GM12878 (cell line): ENCODE measurements around the gene SCGB1A1. TPM values are rescaled to one million over a fixed set of nuclear protein-coding genes. Genes with fewer than 3 reads are reported as not detected.

Experiments used
- ATAC-seq: fragments of 200-7000 bp; cut with Tn5 transposase; 3 replicates; pipeline ENCODE4 v1.9.1; 2020; ENCODE audit warnings: mild to moderate bottlenecking, moderate library complexity
- BruUV-seq: library from RNA; stranded (reverse); fragments of 400-500 nt; replicated peaks from 2 replicates; lab custom pipeline; 2021; lab: Mats Ljungman, UMichigan
- CTCF ChIA-PET: fragments of 300-600 bp; sonication (Branson Sonifier 250); formaldehyde crosslinking; extraction: SDS; loops from one replicate; lab custom pipeline; 2021; ENCODE audit warnings: inconsistent platforms; lab: Yijun Ruan, JAX
- POLR2A ChIA-PET: fragments of 350-600 bp; formaldehyde crosslinking; extraction: SDS; loops from one replicate; lab custom pipeline; 2021; ENCODE audit warnings: inconsistent platforms; lab: Charles Lee
- RAD21 ChIA-PET: fragments of 300-600 bp; sonication (Branson Sonifier 250); formaldehyde crosslinking; loops from one replicate; lab custom pipeline; 2023; ENCODE audit warnings: antibody characterized with exemption; ENCODE audit not compliant: unreplicated experiment; lab: Charles Lee
- SMC1A ChIA-PET: fragments of 300-600 bp; sonication (Branson Sonifier 250); formaldehyde crosslinking; loops from one replicate; lab custom pipeline; 2023; ENCODE audit not compliant: unreplicated experiment, uncharacterized antibody; lab: Charles Lee
- DNase-seq: peaks from one replicate; pipeline ENCODE4 v3.0.0-alpha.2; 2011; ENCODE audit warnings: low read depth, low spot score
- FAIRE-seq: peaks from 3 replicates; lab custom pipeline; 2011; peaks lifted over from hg19 to GRCh38; lab: Jason Lieb, UNC
- H2AFZ ChIP-seq: 2 replicates; pipeline ENCODE4 v1.6.0; 2011; ENCODE audit warnings: low read depth, low read length, control low read depth; ENCODE audit not compliant: control insufficient read depth
- H3K27ac ChIP-seq: 2 replicates; pipeline ENCODE4 v1.5.1; 2011; ENCODE audit warnings: control low read depth; ENCODE audit not compliant: control insufficient read depth, insufficient read depth
- H3K27me3 ChIP-seq, 2 experiments: replicated peaks in 1 of 2; 2 replicates each; pipeline versions ENCODE4 v1.6.0 to v1.6.1; 2011; ENCODE audit warnings: low read length in 1 of 2; ENCODE audit not compliant: control insufficient read depth in 2 of 2, insufficient read depth in 2 of 2
- H3K36me3 ChIP-seq, 2 experiments: 2 replicates each; pipeline ENCODE4 v1.5.1; 2011; ENCODE audit warnings: low read length in 1 of 2; ENCODE audit not compliant: control insufficient read depth in 2 of 2, insufficient read depth in 2 of 2
- H3K4me1 ChIP-seq: 2 replicates; pipeline ENCODE4 v1.6.1; 2011; ENCODE audit warnings: mild to moderate bottlenecking, low read length, moderate library complexity, mixed read lengths; ENCODE audit not compliant: control insufficient read depth, insufficient read depth
- H3K4me2 ChIP-seq: 2 replicates; pipeline ENCODE4 v1.6.0; 2011; ENCODE audit warnings: control low read depth; ENCODE audit not compliant: control insufficient read depth, insufficient read depth
- H3K4me3 ChIP-seq: fragments of 200-600 bp; sonication (generic); 2 replicates; pipeline ENCODE4 v1.5.1; 2016
- H3K79me2 ChIP-seq: 2 replicates; pipeline ENCODE4 v1.6.0; 2011; ENCODE audit warnings: low read length; ENCODE audit not compliant: control insufficient read depth, insufficient read depth
- H3K9ac ChIP-seq: 2 replicates; pipeline ENCODE4 v1.8.0; 2011; ENCODE audit warnings: low read length, control low read depth, mixed read lengths; ENCODE audit not compliant: control insufficient read depth, insufficient read depth
- H3K9me3 ChIP-seq: replicated peaks from 3 replicates; pipeline ENCODE4 v1.5.1; 2011; ENCODE audit warnings: mild to moderate bottlenecking, low read length; ENCODE audit not compliant: control insufficient read depth, insufficient read depth
- H4K20me1 ChIP-seq: 2 replicates; pipeline ENCODE4 v1.6.0; 2011; ENCODE audit not compliant: control insufficient read depth, insufficient read depth
- CBX5 ChIP-seq: sonication (generic); IDR thresholded peaks from 2 replicates; pipeline ENCODE4 v1.6.1; 2016; ENCODE audit warnings: low read depth, moderate library complexity, mild to moderate bottlenecking, inconsistent platforms
- EGR1 ChIP-seq, 2 experiments: IDR thresholded peaks; 1 replicate in 1 of 2; 2 replicates in 1 of 2; pipeline ENCODE4 v1.6.1; 2011 to 2012; ENCODE audit warnings: low read depth in 2 of 2, low read length in 2 of 2, borderline replicate concordance in 1 of 2, mild to moderate bottlenecking in 1 of 2, moderate library complexity in 1 of 2
- GATAD2B ChIP-seq: fragments of 450-650 bp; conservative IDR thresholded peaks from 2 replicates; pipeline ENCODE4 v1.6.1; 2017; ENCODE audit warnings: low read depth, mild to moderate bottlenecking, moderate library complexity
- KAT2A ChIP-seq: conservative IDR thresholded peaks from 2 replicates; pipeline ENCODE4 v1.6.1; 2011; ENCODE audit warnings: low read depth, low read length; ENCODE audit not compliant: control insufficient read depth
- MEF2A ChIP-seq: IDR thresholded peaks from 2 replicates; pipeline ENCODE4 v1.6.1; 2011; ENCODE audit warnings: low read depth, mild to moderate bottlenecking, low read length, moderate library complexity; ENCODE audit not compliant: insufficient read depth
- NBN ChIP-seq: fragments of 450-650 bp; IDR thresholded peaks from 2 replicates; pipeline ENCODE4 v1.6.1; 2016
- STAT3 ChIP-seq: IDR thresholded peaks from 2 replicates; pipeline ENCODE4 v1.6.1; 2011; ENCODE audit warnings: low read depth, low read length, improper control_type of control experiment
- ZBTB40 ChIP-seq: fragments of 450-650 bp; IDR thresholded peaks from 2 replicates; pipeline ENCODE4 v1.6.1; 2016; ENCODE audit warnings: mild to moderate bottlenecking, moderate library complexity, borderline replicate concordance
- ZNF24 ChIP-seq: fragments of 450-650 bp; IDR thresholded peaks from 2 replicates; pipeline ENCODE4 v1.6.1; 2017; ENCODE audit warnings: antibody characterized with exemption, mild to moderate bottlenecking
- WGBS: methylation state at CpG from one replicate; pipeline ENCODE4 v1.1.6; 2016; ENCODE audit warnings: low lambda C conversion rate; ENCODE audit not compliant: insufficient replicate concordance, insufficient coverage; ENCODE audit errors: missing lambda C conversion rate; 5-methylcytosine and 5-hydroxymethylcytosine counted together
- in situ Hi-C: fragments of 300-500 bp; cut with MboI; formaldehyde crosslinking; loops from 9 replicates; pipeline ENCODE4 v1.14.3; 2018; ENCODE audit warnings: mixed read lengths
- intact Hi-C: fragments of 100-400 bp; cut with micrococcal nuclease; formaldehyde crosslinking; loops from one replicate; pipeline ENCODE4 v1.14.2; 2022; ENCODE audit not compliant: unreplicated experiment
- polyA plus RNA-seq, 11 experiments: library from polyadenylated mRNA; depleted of rRNA in 4 of 11; unstranded in 6 of 11; stranded (reverse) in 5 of 11; fragments of >200 nt; fragmentation: Nextera tagmentation in 4 of 11; fragmentation: Illumina TruSeq in 1 of 11; extraction: Ambion mirVana in 4 of 11; extraction: Trizol in 1 of 11; gene quantifications; 1 replicate in 1 of 11; 2 replicates in 10 of 11; pipeline versions ENCODE4 v1.2.1 to v1.2.3, GENCODE V29; 2011 to 2016; ENCODE audit warnings: inconsistent platforms in 2 of 11, missing spikeins in 2 of 11, low read depth in 1 of 11
- total RNA-seq, 4 experiments: library from RNA; depleted of rRNA in 3 of 4; stranded (reverse); fragments of >200 nt in 3 of 4; fragmentation: Illumina TruSeq in 1 of 4; extraction: Trizol in 1 of 4; gene quantifications; 2 replicates each; pipeline versions ENCODE4 v1.2.1 to v1.2.3, GENCODE V29; 2013 to 2021

The SCGB1A1 gene
- total and polyA plus RNA-seq, 10 of the 15 experiments (the other 5 are each of a cell fraction or from before 2014, with no cell fraction given) = not detected

GRCh38 chr11:62393735-62394134, 25.1 kb upstream of the SCGB1A1 start:
- no peak for TF ChIP-seq STAT3
- TF ChIP-seq KAT2A = no peak
- TF ChIP-seq ZNF24 = no peak
- no peak for TF ChIP-seq EGR1 (IDR thresholded peaks at IDR 0.05; ENCODE audit: borderline replicate concordance in 1 of 2, low read depth in 2 of 2, low read length in 2 of 2)
- TF ChIP-seq NBN = no peak
- no peak for TF ChIP-seq MEF2A
- no peak for TF ChIP-seq CBX5
- TF ChIP-seq ZBTB40 = no peak
- TF ChIP-seq GATAD2B = no peak
- BruUV-seq = no TSS peak
- Histone ChIP-seq H3K79me2 (no peaks in the 10 kb centered on the region), H3K27ac (no peak overlapping the region), H3K4me2 (no peak overlapping the region), H3K9ac (no peak overlapping the region), H4K20me1 (no peaks in the 10 kb centered on the region), H3K27me3 (no peaks in the 10 kb centered on the region), H2AFZ (no peak overlapping the region), H3K36me3 (no peaks in the 10 kb centered on the region), H3K4me1 (no peaks in the 10 kb centered on the region), H3K4me3 (no peak overlapping the region), H3K9me3 (no peaks in the 10 kb centered on the region)
- POLR2A ChIA-PET = no interaction called here
- in situ Hi-C loops (no loop called here), intact Hi-C loops (loop anchor here (1.0 to 10.0 kb wide), 3 partner anchors 13 to 471 kb away; no protein-coding TSS in a partner anchor)
- no peak for ATAC-seq
- RAD21 ChIA-PET = interaction anchor here (1.0 to 1.7 kb wide), 4 partner anchors 12 to 167 kb away, joined by 3 to 6 read pairs (median 4); partner anchors contain the start of gene ASRGL1
- DNase-seq = no peak
- FAIRE-seq = no peak
- 29% methylated on average over 5 of the region's 5 CpGs for WGBS
- CTCF ChIA-PET = interaction anchor here (0.6 to 4.8 kb wide), 18 partner anchors 8 to 512 kb away, joined by 3 to 48 read pairs (median 8); partner anchors contain the start of gene ASRGL1
- SMC1A ChIA-PET = interaction anchor here (0.7 to 3.6 kb wide), 7 partner anchors 12 to 229 kb away, joined by 3 to 17 read pairs (median 3); no protein-coding TSS in a partner anchor
